Parathyroid adenoma (tissue), 2 donors: ENCODE results near the gene LTB.

Experiments
- H2AFZ ChIP-seq: fragments of 300-600 bp; sonication (generic); one replicate; pipeline ENCODE4 v1.7.0; 2017; ENCODE audit warnings: antibody characterized with exemption, mild to moderate bottlenecking
- H3K27ac ChIP-seq: fragments of 300-600 bp; sonication (generic); one replicate; pipeline ENCODE4 v1.7.0; 2017
- H3K27me3 ChIP-seq: fragments of 300-600 bp; sonication (generic); one replicate; pipeline ENCODE4 v1.7.0; 2017; ENCODE audit warnings: low read length; ENCODE audit not compliant: control insufficient read depth, insufficient read depth
- H3K36me3 ChIP-seq: fragments of 300-600 bp; sonication (generic); one replicate; pipeline ENCODE4 v1.7.0; 2017; ENCODE audit warnings: low read length; ENCODE audit not compliant: control insufficient read depth, insufficient read depth
- H3K4me1 ChIP-seq: fragments of 300-600 bp; sonication (generic); one replicate; pipeline ENCODE4 v1.7.0; 2017; ENCODE audit warnings: control low read depth
- H3K4me2 ChIP-seq: fragments of 300-600 bp; sonication (generic); one replicate; pipeline ENCODE4 v1.7.0; 2017; ENCODE audit warnings: low read length
- H3K4me3 ChIP-seq: fragments of 300-600 bp; sonication (generic); one replicate; pipeline ENCODE4 v1.7.0; 2017; ENCODE audit warnings: low read depth, low read length
- H3K79me2 ChIP-seq: fragments of 300-600 bp; sonication (generic); one replicate; pipeline ENCODE4 v1.7.0; 2017; ENCODE audit warnings: control low read depth
- H3K9ac ChIP-seq: fragments of 300-600 bp; sonication (generic); one replicate; pipeline ENCODE4 v1.7.0; 2017; ENCODE audit warnings: mild to moderate bottlenecking
- H3K9me3 ChIP-seq: fragments of 300-600 bp; sonication (generic); one replicate; pipeline ENCODE4 v1.7.0; 2017; ENCODE audit warnings: low read length; ENCODE audit not compliant: control insufficient read depth
- CTCF ChIP-seq: fragments of 300-600 bp; sonication (generic); IDR thresholded peaks from one replicate; pipeline ENCODE4 v1.7.0; 2017; ENCODE audit warnings: antibody characterized with exemption, mild to moderate bottlenecking
- donor health status: primary hyperparathyroidism.

Gene LTB

DNA sequence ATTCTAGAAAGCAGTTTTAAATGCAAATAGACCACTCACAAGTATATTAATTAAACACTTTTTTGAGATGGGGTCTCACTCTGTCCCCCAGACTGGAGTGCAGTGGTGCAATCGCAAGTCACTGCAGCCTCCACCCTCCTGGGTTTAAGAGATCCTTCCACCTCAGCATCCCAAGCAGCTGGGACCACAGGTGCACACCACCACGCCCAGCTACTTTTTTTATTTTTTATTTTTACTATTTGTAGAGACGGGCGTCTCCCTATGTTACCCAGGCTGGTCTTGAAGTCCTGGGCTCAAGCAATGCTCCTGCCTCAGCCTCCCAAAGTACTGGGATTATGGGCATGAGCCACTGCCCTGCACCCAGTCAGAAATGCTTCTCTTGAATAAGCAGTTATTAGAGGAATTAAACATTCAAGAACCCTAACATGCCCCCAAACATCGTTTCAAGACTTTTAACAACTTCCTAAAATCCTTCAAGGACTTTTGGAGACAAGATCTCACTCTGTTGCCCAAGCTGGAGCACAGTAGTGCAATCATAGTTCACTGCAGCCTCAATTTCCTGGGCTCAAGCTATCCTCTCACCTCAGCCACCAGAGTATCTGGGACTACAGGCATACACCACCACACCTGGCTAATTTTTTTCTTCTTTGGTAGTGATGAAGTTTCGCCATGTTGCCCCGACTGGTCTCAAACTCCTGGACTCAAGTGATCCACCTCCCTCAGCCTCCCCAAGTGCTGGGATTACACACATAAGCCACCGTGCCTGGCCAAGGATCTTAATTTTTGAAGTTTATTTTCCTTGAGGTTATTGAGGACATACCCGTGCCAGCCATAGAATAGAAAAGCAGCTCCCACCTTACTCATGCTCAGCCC is 50.2 kb downstream of the LTB start:
- peaks cover 6% of the 10 kb centered on the region for H3K4me1 ChIP-seq
- no peak overlapping the region for H3K9ac ChIP-seq
- H3K36me3 ChIP-seq, result no peaks in the 10 kb centered on the region
- H3K27ac ChIP-seq, result peak overlapping the region; percentile 34
- no peak overlapping the region for H2AFZ ChIP-seq
- no peak overlapping the region for H3K4me3 ChIP-seq
- no peaks in the 10 kb centered on the region for H3K79me2 ChIP-seq
- no peak overlapping the region for H3K4me2 ChIP-seq
- no peak for TF ChIP-seq CTCF
- no peaks in the 10 kb centered on the region for H3K27me3 ChIP-seq
- H3K9me3 ChIP-seq, result no peaks in the 10 kb centered on the region

GRCh38 chr6:31531162-31531561 is 51.1 kb downstream of the LTB start:
- H2AFZ ChIP-seq, result no peak overlapping the region
- H3K36me3 ChIP-seq, result no peaks in the 10 kb centered on the region
- no peak overlapping the region for H3K4me3 ChIP-seq
- H3K27ac ChIP-seq, result no peak overlapping the region
- H3K9ac ChIP-seq, result no peak overlapping the region
- H3K79me2 ChIP-seq, result no peaks in the 10 kb centered on the region
- no peaks in the 10 kb centered on the region for H3K27me3 ChIP-seq
- no peak for TF ChIP-seq CTCF
- peaks cover 6% of the 10 kb centered on the region for H3K4me1 ChIP-seq
- no peaks in the 10 kb centered on the region for H3K9me3 ChIP-seq
- no peak overlapping the region for H3K4me2 ChIP-seq

GRCh38 chr6:31530659-31531058 is 51.6 kb downstream of the LTB start:
- no peak overlapping the region for H3K4me3 ChIP-seq
- no peaks in the 10 kb centered on the region for H3K27me3 ChIP-seq
- H3K4me1 ChIP-seq, result peaks cover 6% of the 10 kb centered on the region
- H3K9ac ChIP-seq, result no peak overlapping the region
- H3K27ac ChIP-seq, result no peak overlapping the region
- no peaks in the 10 kb centered on the region for H3K9me3 ChIP-seq
- no peak overlapping the region for H2AFZ ChIP-seq
- H3K79me2 ChIP-seq, result no peaks in the 10 kb centered on the region
- no peaks in the 10 kb centered on the region for H3K36me3 ChIP-seq
- H3K4me2 ChIP-seq, result no peak overlapping the region
- no peak for TF ChIP-seq CTCF
